Uterus (tissue), 2 donors: ENCODE data around the gene POLR3H.

Experiments
- CTCF ChIP-seq, 4 experiments: fragments of 200-600 bp in 2 of 4; fragments of 450-650 bp in 2 of 4; sonication (generic) in 2 of 4; IDR thresholded peaks; one replicate each; pipeline ENCODE4 v1.5.1; 2016 to 2019; ENCODE audit warnings: antibody characterized with exemption in 4 of 4, mild to moderate bottlenecking in 2 of 4, moderate library complexity in 1 of 4
- POLR2A ChIP-seq, 2 donors: fragments of 450-650 bp; IDR thresholded peaks; one replicate each; pipeline ENCODE4 v1.6.1; 2016; ENCODE audit warnings: antibody characterized with exemption in 2 of 2, mild to moderate bottlenecking in 1 of 2, moderate library complexity in 1 of 2

DNA sequence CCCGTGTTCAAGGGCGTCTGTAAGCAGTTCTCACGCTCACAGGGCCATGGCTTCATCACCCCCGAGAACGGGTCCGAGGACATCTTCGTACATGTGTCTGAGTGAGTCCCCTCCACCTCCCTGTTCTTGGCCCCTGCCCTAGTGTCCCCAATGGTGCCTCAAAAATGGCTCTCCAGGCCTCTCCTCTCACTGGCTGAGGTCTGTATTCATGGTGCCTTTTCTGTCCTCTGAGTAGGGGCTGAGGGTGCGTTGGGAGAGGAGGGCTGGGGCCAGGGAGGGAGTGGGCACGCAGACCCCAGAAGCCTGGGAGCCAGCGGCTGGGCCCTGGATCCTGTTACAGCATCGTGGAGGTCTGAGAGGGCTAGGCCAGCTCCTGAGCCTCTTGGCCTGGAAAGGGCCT, 29.4 kb upstream of the POLR3H start:
- TF ChIP-seq CTCF (IDR thresholded peaks at IDR 0.05) (no peak), POLR2A (IDR thresholded peaks at IDR 0.05) (no peak)
